CD4-positive, alpha-beta memory T cell (primary cell): Measurements from ENCODE around the gene IL1RN. TPM values are rescaled to one million over a fixed set of nuclear protein-coding genes. Genes with fewer than 3 reads are reported as not detected.
"Not testable (repeated sequence)": the region's sequence is repeated elsewhere in the genome, so short reads cannot be mapped to it uniquely, and the experiment has no call there.

Experiments used
- CTCF ChIA-PET: fragments of 350-600 bp; sonication (Branson Sonifier 250); formaldehyde crosslinking; loops from one replicate; lab custom pipeline; 2021; ENCODE audit warnings: inconsistent platforms; ENCODE audit not compliant: partially characterized antibody; lab: Charles Lee
- POLR2A ChIA-PET: fragments of 350-600 bp; sonication (Branson Sonifier 250); formaldehyde crosslinking; loops from one replicate; lab custom pipeline; 2021; ENCODE audit not compliant: partially characterized antibody; lab: Charles Lee
- DNase-seq, 5 donors: peaks; one replicate each; pipeline versions ENCODE4 v3.0.0 to v3.0.0-alpha.2; 2020 to 2022; ENCODE audit warnings: mixed read lengths in 1 of 5
- H3K27ac ChIP-seq: one replicate; pipeline ENCODE4 v1.7.0; 2013; ENCODE audit warnings: low read depth, low read length
- H3K27me3 ChIP-seq: 2 replicates; pipeline ENCODE4 v1.7.0; 2013; ENCODE audit warnings: mild to moderate bottlenecking, low read length, moderate library complexity; ENCODE audit not compliant: insufficient read depth
- H3K36me3 ChIP-seq: 2 replicates; pipeline ENCODE4 v1.7.0; 2013; ENCODE audit warnings: mild to moderate bottlenecking, low read length, moderate library complexity; ENCODE audit not compliant: insufficient read depth
- H3K4me1 ChIP-seq: 2 replicates; pipeline ENCODE4 v1.7.0; 2013; ENCODE audit warnings: mild to moderate bottlenecking, low read length, moderate library complexity; ENCODE audit not compliant: insufficient read depth
- H3K4me3 ChIP-seq, 2 donors: one replicate each; pipeline ENCODE4 v1.7.0; 2013; ENCODE audit warnings: low read length in 2 of 2, mild to moderate bottlenecking in 1 of 2
- H3K9me3 ChIP-seq, 2 donors: one replicate each; pipeline ENCODE4 v1.7.0; 2013; ENCODE audit warnings: low read length in 2 of 2, control low read depth in 1 of 2; ENCODE audit not compliant: control insufficient read depth in 1 of 2
- H3K27ac Mint-ChIP-seq, 7 donors: one replicate each; pipeline ENCODE4 v1.8.0; 2020 to 2021; ENCODE audit warnings: mixed read lengths in 7 of 7, mild to moderate bottlenecking in 6 of 7, inconsistent platforms in 3 of 7, moderate library complexity in 3 of 7
- H3K27me3 Mint-ChIP-seq, 2 donors: one replicate each; pipeline ENCODE4 v1.8.0; 2020 to 2021; ENCODE audit warnings: mixed read lengths in 2 of 2
- H3K36me3 Mint-ChIP-seq, 2 donors: one replicate each; pipeline ENCODE4 v1.8.0; 2020 to 2021; ENCODE audit warnings: mixed read lengths in 2 of 2, inconsistent platforms in 1 of 2, mild to moderate bottlenecking in 1 of 2
- H3K4me1 Mint-ChIP-seq, 4 donors: one replicate each; pipeline ENCODE4 v1.8.0; 2020 to 2021; ENCODE audit warnings: mixed read lengths in 4 of 4, mild to moderate bottlenecking in 1 of 4
- H3K4me3 Mint-ChIP-seq, 8 donors: one replicate each; pipeline ENCODE4 v1.8.0; 2020 to 2021; ENCODE audit warnings: mixed read lengths in 8 of 8, mild to moderate bottlenecking in 7 of 8, moderate library complexity in 6 of 8, inconsistent platforms in 3 of 8
- H3K9me3 Mint-ChIP-seq, 8 donors: one replicate each; pipeline ENCODE4 v1.8.0; 2020 to 2021; ENCODE audit warnings: mixed read lengths in 8 of 8, mild to moderate bottlenecking in 5 of 8, inconsistent platforms in 3 of 8, moderate library complexity in 1 of 8
- intact Hi-C: fragments of 100-400 bp; cut with micrococcal nuclease; formaldehyde crosslinking; loops from one replicate; pipeline ENCODE4 v1.15.1; 2023
- polyA plus RNA-seq, 2 donors: library from polyadenylated mRNA; unstranded; fragments of 300-500 nt; fragmentation: Illumina TruSeq; gene quantifications; one replicate each; pipeline ENCODE4 v1.2.3, GENCODE V29; 2021
- total RNA-seq, 2 experiments: library from RNA; stranded (reverse); gene quantifications; one replicate each; pipeline ENCODE4 v1.2.3, GENCODE V29; 2021

IL1RN gene
- total and polyA plus RNA-seq, 4 experiments from 2014 or later, result 2.4 TPM; not detected in 2

DNA sequence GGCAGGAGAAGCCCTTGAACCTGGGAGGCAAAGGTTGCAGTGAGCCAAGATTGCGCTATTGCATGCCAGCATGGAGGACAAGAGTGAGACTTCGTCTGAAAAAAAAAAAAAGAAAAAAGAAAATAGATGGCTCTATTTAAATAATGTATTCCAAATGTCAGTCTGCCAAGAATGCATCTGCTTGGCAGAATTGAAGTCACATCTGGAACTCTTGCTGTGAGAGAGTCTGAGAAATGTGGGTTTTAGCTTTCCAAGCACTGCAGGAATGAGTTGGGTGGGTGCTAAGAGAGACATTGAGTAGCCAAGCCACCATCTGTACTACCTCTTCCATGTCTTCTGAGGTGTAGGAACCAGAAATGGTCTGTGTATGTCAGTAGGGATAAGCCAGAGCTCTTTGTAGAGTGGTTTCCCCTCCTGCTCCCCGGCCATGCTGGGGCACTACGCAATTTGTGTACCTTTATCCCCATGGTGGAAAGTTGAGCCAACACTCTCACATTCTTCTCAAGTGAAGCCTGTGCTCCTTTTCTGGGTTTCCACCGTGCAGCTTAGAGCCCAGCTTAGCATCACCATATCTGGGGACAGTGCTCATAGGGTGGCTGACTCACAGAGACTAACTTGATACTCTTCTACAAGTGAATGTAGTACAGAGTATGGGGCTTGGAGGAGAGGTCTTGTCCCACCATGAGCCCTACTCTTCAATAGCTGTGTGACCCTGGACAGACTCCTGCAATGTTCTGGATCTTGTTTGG, 34.4 kb upstream of the IL1RN start:
- H3K9me3 Mint-ChIP-seq, result peaks cover 3 to 12% (median 7%) of the 10 kb centered on the region in 8 donors
- intact Hi-C loops, result no loop called here

DNA sequence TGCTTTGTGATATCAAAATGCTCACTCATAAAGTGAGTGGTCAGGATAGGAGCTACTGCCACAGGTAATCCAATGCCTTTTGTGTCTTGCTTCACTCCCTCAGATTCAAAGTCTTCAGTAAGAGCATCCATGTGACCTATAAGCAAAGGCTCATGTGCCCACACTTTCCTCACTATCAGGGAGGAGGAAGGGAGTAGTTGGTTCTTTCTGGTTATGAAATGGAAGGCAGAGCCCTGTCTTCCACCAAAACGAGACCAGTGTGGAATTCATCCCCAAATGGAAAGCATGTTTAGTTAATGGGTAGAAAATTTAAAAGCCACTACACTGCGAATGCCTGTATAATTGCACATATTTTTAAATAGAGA, 33.8 kb upstream of the IL1RN start:
- CTCF ChIA-PET, result no interaction called here

More for the DNA sequence above, 34.4 kb upstream of the IL1RN start:
- DNase-seq, result no peak
- Mint-ChIP-seq H3K4me1 (peaks cover 6 to 7% (median 6%) of the 10 kb centered on the region in 4 donors), H3K4me3 (no peak overlapping the region), H3K27me3 (peaks cover 4 to 7% of the 10 kb centered on the region in 2 donors), H3K36me3 (peaks cover 0 to 3% of the 10 kb centered on the region in 2 donors), H3K27ac (no peak overlapping the region)
- peaks cover 6% of the 10 kb centered on the region for H3K4me1 ChIP-seq
- no peaks in the 10 kb centered on the region for H3K27me3 ChIP-seq
- H3K36me3 ChIP-seq, result no peaks in the 10 kb centered on the region
- no peak overlapping the region for H3K27ac ChIP-seq
- no peak overlapping the region for H3K4me3 ChIP-seq
- CTCF ChIA-PET, result interaction anchor here (0.6 kb wide), 1 partner anchor 73 kb away, joined by 3 read pairs; no protein-coding TSS in a partner anchor
- POLR2A ChIA-PET, result no interaction called here
- H3K9me3 ChIP-seq, result no peaks in the 10 kb centered on the region

DNA sequence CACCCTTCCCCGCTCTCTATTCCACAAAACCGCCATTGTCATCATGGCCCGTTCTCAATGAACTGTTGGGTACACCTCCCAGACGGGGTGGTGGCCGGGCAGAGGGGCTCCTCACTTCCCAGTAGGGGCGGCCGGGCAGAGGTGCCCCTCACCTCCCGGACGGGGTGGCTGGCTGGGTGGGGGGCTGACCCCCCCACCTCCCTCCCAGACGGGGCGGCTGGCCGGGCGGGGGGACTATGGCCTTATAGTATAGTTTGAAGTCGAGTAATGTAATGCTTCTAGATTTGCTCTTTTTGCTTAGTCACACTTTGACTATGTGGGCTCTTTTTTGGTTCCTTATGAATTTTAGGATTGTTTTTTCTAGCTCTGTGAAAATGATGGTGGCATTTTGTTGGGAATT, 31.1 kb upstream of the IL1RN start:
- DNase-seq, CTCF ChIA-PET, H3K27ac ChIP-seq, H3K4me3 Mint-ChIP-seq, H3K9me3 ChIP-seq, POLR2A ChIA-PET, H3K27ac Mint-ChIP-seq, H3K36me3 Mint-ChIP-seq, H3K27me3 ChIP-seq, H3K4me3 ChIP-seq, intact Hi-C loops, H3K27me3 Mint-ChIP-seq, H3K36me3 ChIP-seq: not testable (repeated sequence)
- peaks cover 12% of the 10 kb centered on the region for H3K4me1 ChIP-seq
- Mint-ChIP-seq H3K4me1 (peaks cover 11 to 13% (median 12%) of the 10 kb centered on the region in 4 donors), H3K9me3 (peaks cover 3 to 14% (median 7%) of the 10 kb centered on the region in 8 donors)

More for the DNA sequence above, 33.8 kb upstream of the IL1RN start:
- Mint-ChIP-seq H3K27ac (no peak overlapping the region), H3K36me3 (peaks cover 0 to 3% of the 10 kb centered on the region in 2 donors), H3K9me3 (peaks cover 3 to 14% (median 7%) of the 10 kb centered on the region in 8 donors), H3K4me3 (no peak overlapping the region), H3K27me3 (peaks cover 4 to 7% of the 10 kb centered on the region in 2 donors), H3K4me1 (peaks cover 11 to 13% (median 12%) of the 10 kb centered on the region in 4 donors)
- POLR2A ChIA-PET, result no interaction called here
- Histone ChIP-seq H3K27me3 (no peaks in the 10 kb centered on the region), H3K4me1 (peaks cover 12% of the 10 kb centered on the region), H3K9me3 (no peaks in the 10 kb centered on the region), H3K36me3 (no peaks in the 10 kb centered on the region), H3K27ac (no peak overlapping the region), H3K4me3 (no peak overlapping the region)
- DNase-seq, result no peak
- intact Hi-C loops, result no loop called here

DNA sequence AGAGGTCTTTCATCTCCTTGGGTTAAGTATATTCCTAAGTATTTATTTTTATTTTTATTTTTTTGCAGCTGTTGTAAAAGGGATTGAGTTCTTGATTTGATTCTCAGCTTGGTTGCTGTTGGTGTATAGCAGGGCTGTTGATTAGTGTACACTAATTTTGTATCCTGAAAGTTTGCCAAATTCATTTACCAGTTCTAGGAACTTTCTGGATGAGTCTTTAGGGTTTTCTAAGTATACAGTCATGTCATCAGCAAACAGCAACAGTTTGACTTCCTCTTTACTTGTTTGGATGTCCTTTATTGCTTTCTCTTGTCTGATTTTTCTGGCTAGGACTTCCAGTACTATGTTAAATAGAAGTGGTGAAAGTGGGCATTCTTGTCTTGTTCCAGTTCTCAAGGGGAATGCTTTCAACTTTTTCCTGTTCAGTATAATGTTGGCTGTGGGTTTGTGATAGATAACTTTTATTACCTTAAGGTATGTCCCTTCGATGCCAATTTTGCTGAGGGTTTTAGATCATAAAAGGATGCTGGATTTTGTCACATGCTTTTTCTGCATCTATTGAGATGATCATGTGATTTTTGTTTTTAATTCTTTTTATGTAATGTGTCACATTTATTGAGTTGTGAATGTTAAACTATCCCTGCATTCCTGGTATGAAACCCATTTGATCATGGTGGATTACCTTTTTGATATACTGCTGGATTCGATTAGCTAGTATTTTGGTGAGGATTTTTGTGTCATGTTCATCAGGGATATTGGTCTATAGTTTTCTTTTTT, 30.4 kb upstream of the IL1RN start:
- H3K36me3 ChIP-seq, H3K4me3 ChIP-seq, H3K36me3 Mint-ChIP-seq, H3K27ac ChIP-seq, H3K27me3 Mint-ChIP-seq, POLR2A ChIA-PET, DNase-seq, intact Hi-C loops, H3K27me3 ChIP-seq, H3K9me3 ChIP-seq: not testable (repeated sequence)
- CTCF ChIA-PET, result interaction anchor here (0.6 to 1.5 kb wide), 2 partner anchors 12 to 17 kb away, joined by 3 to 5 read pairs; no protein-coding TSS in a partner anchor
- H3K4me3 Mint-ChIP-seq, result peak overlapping the region in 3 of 8 donors; percentile 45 to 82 (median 71)
- H3K4me1 Mint-ChIP-seq, result peaks cover 11 to 13% (median 12%) of the 10 kb centered on the region in 4 donors
- peak overlapping the region in 1 of 7 donors; percentile 91 for H3K27ac Mint-ChIP-seq
- H3K4me1 ChIP-seq, result peaks cover 12% of the 10 kb centered on the region
- peaks cover 3 to 14% (median 7%) of the 10 kb centered on the region in 8 donors for H3K9me3 Mint-ChIP-seq

DNA sequence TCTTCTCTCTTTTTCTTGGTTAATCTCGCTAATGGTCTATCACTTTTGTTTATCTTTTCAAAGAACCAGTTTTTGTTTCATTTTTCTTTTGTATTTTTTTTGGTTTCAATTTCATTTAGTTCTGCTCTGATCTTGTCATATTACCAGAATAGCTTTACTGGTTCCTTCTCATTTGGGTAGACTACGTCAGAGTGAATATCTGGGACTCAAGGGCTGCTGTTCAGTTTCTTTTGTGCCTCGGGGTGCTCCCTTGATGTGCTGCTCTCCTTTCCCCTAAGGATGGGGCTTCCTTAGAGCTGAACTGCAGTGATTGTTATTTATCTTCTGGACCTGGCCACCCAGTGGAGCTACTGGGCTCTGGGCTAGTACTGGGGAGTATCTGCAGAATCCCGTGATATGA, 29.4 kb upstream of the IL1RN start:
- Mint-ChIP-seq H3K27me3 (peaks cover 4 to 9% of the 10 kb centered on the region in 2 donors), H3K4me3 (peak overlapping the region; percentile 54 to 83 (median 77)), H3K27ac (peak overlapping the region; percentile 37 to 91 (median 54)), H3K9me3 (peaks cover 3 to 15% (median 9%) of the 10 kb centered on the region in 8 donors), H3K36me3 (peaks cover 0 to 3% of the 10 kb centered on the region in 2 donors), H3K4me1 (peaks cover 11 to 13% (median 12%) of the 10 kb centered on the region in 4 donors)
- Histone ChIP-seq H3K4me3 (peak overlapping the region in 1 of 2 donors; percentile 1), H3K27me3 (no peaks in the 10 kb centered on the region), H3K27ac (no peak overlapping the region), H3K36me3 (no peaks in the 10 kb centered on the region), H3K9me3 (no peaks in the 10 kb centered on the region), H3K4me1 (peaks cover 12% of the 10 kb centered on the region)
- ChIA-PET CTCF (interaction anchor here (1.0 to 1.5 kb wide), 2 partner anchors 16 to 18 kb away, joined by 3 to 5 read pairs; no protein-coding TSS in a partner anchor), POLR2A (no interaction called here)
- peak in 4 of 5 donors; percentile 14 to 45 (median 28) for DNase-seq
- intact Hi-C loops, result no loop called here

DNA sequence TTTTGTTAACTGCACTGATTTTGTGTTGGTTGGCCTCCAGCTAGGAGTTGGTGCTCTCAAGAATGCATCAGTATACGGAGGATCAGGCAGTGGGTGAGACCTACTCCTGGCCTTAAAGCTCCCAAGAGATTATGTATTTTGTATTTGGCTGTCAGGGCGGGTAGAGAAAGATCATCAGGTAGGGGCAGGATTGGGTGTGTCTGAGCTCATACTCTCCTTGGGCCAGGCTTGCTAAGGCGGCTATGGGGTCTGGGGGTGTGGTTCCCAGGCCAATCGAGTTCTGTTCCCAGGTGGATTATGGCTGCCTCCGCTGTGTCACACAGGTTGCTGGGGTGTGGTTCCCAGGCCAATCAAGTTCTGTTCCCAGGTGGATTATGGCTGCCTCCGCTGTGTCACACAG, 28.9 kb upstream of the IL1RN start:
- intact Hi-C loops, result no loop called here
- no peak overlapping the region for H3K27ac ChIP-seq
- H3K27me3 Mint-ChIP-seq, result peaks cover 4 to 7% of the 10 kb centered on the region in 2 donors

More for the DNA sequence above, 28.9 kb upstream of the IL1RN start:
- CTCF ChIA-PET, result interaction anchor here (1.0 kb wide), 1 partner anchor 17 kb away, joined by 3 read pairs; no protein-coding TSS in a partner anchor
- Mint-ChIP-seq H3K9me3 (peaks cover 4 to 17% (median 9%) of the 10 kb centered on the region in 8 donors), H3K27ac (peak overlapping the region; percentile 37 to 91 (median 54)), H3K36me3 (peaks cover 0 to 3% of the 10 kb centered on the region in 2 donors), H3K4me1 (peaks cover 11 to 13% (median 12%) of the 10 kb centered on the region in 4 donors), H3K4me3 (peak overlapping the region in 7 of 8 donors; percentile 54 to 83 (median 78))
- Histone ChIP-seq H3K4me3 (peak overlapping the region in 1 of 2 donors; percentile 1), H3K9me3 (no peaks in the 10 kb centered on the region), H3K4me1 (peaks cover 12% of the 10 kb centered on the region), H3K36me3 (no peaks in the 10 kb centered on the region), H3K27me3 (no peaks in the 10 kb centered on the region)
- POLR2A ChIA-PET, result no interaction called here
- no peak for DNase-seq
